ENCODE results near the gene KLC4. TPM values are rescaled to one million over a fixed set of nuclear protein-coding genes. Genes with fewer than 3 reads are reported as not detected.
"Not testable (repeated sequence)": the region's sequence is repeated elsewhere in the genome, so short reads cannot be mapped to it uniquely, and the experiment has no call there.

Gene KLC4
- total RNA-seq, 1 donor from 2014 or later, result 19.9 TPM

GRCh38 chr6:43036712-43037111 lies 22.7 kb upstream of the KLC4 start:
- DNase-seq, result no peak

- no peak for DNase-seq
Measured at GRCh38 chr6:43037197-43037596, 22.2 kb upstream of the KLC4 start.

GRCh38 chr6:43037706-43038105 lies 21.7 kb upstream of the KLC4 start:
- DNase-seq, result no peak

- no peak for DNase-seq
Measured at GRCh38 chr6:43038727-43039126, 20.7 kb upstream of the KLC4 start.

- DNase-seq, result no peak
Measured at GRCh38 chr6:43040542-43041257, 18.7 kb upstream of the KLC4 start.

- DNase-seq, result not testable (repeated sequence)
Measured at GRCh38 chr6:43041475-43041874, 18.0 kb upstream of the KLC4 start.

GRCh38 chr6:43043310-43043709 lies 16.1 kb upstream of the KLC4 start:
- no peak for DNase-seq

- DNase-seq, result no peak
Measured at GRCh38 chr6:43045371-43045930, 14.0 kb upstream of the KLC4 start.

GRCh38 chr6:43047998-43048397 lies 11.4 kb upstream of the KLC4 start:
- no peak for DNase-seq

- no peak for DNase-seq
Measured at GRCh38 chr6:43050981-43051380, 8.4 kb upstream of the KLC4 start.

- no peak for DNase-seq
Measured at GRCh38 chr6:43052225-43052841, 7.1 kb upstream of the KLC4 start.

- DNase-seq, result peak; percentile 57
Measured at GRCh38 chr6:43052842-43053544, 6.4 kb upstream of the KLC4 start.

- peak; percentile 94 for DNase-seq
Measured at GRCh38 chr6:43053545-43054205, 5.8 kb upstream of the KLC4 start, which contains the start of gene CUL7. Gene CUL7 (minus strand): TSS chr6:43053851. CDS start chr6:43052788, 1,063 bp downstream.

GRCh38 chr6:43054206-43054943 lies 5.1 kb upstream of the KLC4 start:
- peak; percentile 51 for DNase-seq

GRCh38 chr6:43055966-43056365 lies 3.5 kb upstream of the KLC4 start:
- no peak for DNase-seq

GRCh38 chr6:43058531-43058930 lies 900 bp upstream of the KLC4 start:
- DNase-seq, result no peak

GRCh38 chr6:43060034-43060754 lies 763 bp downstream of the KLC4 start:
- no peak for DNase-seq

GRCh38 chr6:43060755-43061633 lies 1.6 kb downstream of the KLC4 start:
- DNase-seq, result no peak

GRCh38 chr6:43061861-43062260 lies 2.4 kb downstream of the KLC4 start:
- no peak for DNase-seq

- DNase-seq, result no peak
Measured at GRCh38 chr6:43062818-43063217, 3.4 kb downstream of the KLC4 start.

Measured in dermis blood vessel endothelial cell (primary cell).